ENCODE results near the gene MTG2.

Gene MTG2

DNA sequence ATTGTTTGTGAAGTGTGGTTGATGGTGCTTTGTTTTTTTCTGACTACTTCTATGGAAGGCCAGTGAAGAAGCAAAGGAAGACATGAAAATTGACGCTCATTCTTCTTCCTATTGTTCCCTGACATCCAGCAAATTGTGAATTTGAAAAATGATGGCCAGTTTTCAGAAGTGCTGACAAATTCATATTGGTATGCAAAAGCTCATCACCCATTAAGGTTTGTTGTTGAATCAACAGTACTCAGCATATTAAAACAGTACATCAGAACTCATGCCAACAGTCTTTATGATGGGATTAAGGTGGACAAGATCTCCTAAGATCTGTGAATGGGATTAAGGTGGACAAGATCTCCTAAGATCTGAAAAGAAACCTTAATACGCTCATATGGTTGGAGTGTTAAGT lies 1.0 kb upstream of the MTG2 start:
- in situ Hi-C loops (cut with HindIII; ENCODE audit: low sequenced_read_pairs), result no loop called here

DNA sequence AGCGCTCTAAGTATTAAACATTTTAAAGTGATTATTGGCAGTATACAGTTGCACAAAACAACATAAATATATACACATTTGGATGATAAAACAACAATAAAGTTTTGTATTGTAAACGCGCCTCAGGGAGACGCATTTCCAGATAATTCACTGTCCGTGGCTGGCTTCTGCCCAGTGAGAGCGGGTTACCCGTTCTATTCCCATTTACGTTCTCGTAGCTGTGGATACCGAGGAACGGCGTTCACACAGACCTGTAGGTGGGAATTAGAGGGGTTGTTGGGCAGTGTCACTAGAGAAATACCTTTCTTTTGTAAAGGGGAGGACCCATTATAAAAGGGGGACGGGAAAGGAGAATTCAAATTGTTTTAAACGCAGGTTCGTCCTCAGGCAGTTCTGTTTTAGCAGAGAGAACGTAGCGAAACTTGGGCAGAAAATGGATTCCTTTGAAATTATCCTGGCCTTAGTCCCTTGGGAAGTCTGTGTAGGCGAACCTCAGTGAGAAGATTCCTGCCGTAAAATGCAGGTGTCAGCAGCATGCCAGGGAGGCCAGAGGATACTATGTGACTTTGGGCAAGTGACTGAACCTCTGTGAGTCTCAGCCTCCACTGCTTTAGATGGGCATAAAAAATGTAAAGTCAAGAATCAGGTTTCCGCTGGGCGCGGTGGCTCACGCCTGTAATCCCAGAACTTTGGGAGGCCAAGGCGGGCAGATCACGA lies 756 bp downstream of the MTG2 start:
- in situ Hi-C loops (cut with HindIII; ENCODE audit: low sequenced_read_pairs), result no loop called here

DNA sequence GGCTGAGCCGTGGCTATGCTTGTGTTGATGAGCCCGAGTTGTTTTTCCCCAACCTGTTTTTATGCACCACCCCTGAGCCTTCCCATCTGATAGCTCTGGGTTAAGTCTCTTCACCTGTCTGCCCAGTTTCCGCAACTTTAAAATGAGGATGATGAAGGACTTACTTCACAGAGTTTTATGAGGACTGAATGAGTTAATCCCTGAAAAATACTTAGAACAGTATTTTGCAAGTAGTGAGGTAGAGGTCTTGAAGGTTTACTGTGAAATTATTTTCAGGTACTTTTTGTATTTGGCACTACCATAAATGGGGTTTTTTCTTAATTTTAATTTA lies 3.2 kb downstream of the MTG2 start:
- in situ Hi-C loops (cut with HindIII; ENCODE audit: low sequenced_read_pairs), result no loop called here

DNA sequence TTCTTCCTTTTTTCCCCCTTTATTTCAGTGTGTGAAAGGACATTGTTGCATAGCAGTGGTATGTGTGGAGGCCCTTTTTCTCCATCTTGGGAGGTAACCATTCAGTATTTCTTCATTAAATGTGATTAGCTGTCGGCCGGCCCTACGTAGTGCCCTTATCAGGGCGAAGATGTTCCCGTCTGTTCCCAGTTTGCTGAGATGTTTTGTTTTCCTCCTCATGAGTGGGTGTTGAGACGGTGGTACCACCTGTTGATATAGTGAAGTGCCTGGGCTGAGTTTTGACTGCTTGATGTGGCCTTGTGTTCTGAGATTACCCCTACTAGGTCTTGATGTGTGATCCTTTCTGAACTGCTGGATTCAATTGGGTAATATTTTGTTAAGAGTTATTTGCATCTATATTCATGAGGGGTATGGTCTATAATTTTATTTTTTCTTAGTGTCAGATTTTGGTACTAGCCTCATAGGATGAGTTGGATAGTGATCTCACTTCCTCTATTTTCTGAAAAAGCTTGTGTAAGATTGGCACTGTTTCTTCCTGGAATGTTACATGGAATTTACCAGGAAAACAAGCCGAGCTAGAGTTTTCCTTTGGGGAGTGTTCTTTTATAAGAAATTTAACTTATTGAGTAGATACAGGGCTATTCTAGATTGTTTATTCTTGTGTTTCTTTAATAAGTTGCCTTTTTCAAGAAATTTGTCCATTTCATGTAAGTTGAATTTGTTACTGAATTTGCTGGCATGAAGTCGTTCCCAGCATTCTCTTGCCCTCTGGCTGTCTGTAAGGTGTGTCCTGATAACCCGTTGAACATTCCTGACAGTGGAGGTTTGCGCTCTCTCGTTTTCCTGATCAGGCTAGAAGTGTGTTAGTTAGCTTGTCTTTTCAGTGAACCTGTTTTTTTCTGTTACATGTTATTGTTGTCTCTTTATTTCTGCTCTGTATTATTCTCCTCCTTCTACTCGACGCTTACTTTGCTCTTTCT lies 4.3 kb downstream of the MTG2 start:
- in situ Hi-C loops (cut with HindIII; ENCODE audit: low sequenced_read_pairs), result no loop called here

DNA sequence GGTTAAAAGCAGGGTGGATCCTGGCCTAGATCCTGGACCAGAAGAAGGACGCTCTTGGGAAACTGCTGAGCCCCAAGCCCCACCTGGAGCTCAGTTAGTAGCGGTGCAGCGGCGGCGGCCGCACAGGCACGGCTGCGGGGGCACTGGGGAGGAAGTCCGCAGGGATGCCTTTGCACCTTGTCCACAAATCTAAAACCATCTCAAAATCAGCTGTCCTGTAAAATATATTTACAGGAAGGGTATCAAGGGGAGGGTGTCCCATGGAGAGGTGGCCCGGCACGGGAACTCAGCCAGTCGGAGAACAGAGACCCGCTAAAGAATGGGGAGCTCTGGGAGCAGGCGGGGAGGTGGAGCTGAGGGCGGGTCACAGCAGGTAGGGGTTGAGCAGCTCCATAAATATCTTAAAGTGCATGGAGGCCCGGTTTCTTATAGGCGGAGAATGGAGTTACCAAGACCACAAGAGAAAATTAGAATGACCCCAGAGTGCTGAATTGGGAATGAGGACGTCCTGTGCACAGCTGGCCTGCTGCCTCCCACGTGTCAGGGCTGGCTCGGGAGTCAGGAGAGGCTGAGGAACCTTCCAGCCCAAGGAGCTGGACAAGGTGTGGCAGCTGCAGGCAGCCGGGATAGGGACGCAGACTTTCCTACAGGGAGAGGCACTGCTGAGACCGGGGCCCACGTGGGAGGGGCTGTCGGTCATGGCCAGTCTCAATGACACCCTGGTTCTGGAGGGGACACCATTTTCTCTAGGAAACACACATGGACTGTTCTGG lies 8.0 kb downstream of the MTG2 start:
- in situ Hi-C loops (cut with HindIII; ENCODE audit: low sequenced_read_pairs), result no loop called here

DNA sequence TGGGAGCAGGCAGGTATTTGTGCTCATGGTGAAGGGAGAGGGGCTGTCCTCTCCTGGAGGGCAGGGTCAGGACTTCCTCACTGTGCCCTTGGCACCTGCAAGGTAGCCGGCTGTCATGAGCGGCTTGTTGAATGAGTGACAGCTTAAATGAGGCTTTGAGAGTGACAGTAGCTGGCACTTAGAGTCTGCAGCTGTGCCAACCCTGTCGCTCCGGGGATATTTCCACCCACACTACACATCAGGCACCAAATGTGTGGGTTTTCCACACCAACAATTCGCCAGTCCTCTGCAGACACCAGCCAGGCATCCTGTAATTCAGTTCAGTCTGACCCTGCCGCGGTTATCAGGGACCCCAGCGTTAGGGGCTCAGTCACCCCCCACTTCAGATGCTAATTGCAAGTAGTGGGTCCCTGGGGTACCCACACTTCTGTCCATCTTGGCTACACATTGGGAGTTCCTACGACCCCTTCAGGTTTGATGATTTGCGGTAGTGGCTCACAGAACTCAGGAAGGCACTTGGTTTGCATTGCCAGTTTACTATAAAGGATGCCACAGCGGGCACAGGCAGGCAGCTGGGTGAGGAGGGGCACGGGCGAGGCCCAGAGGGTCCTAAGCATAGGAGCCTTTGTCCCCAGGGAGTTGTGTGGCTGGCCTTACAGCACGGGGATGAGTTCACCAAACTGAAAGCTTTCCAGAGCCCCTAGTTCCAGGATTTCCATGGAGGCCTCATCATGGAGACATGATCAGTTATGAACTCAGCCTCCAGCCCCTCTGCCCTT lies 9.1 kb downstream of the MTG2 start:
- in situ Hi-C loops (cut with HindIII; ENCODE audit: low sequenced_read_pairs), result no loop called here

DNA sequence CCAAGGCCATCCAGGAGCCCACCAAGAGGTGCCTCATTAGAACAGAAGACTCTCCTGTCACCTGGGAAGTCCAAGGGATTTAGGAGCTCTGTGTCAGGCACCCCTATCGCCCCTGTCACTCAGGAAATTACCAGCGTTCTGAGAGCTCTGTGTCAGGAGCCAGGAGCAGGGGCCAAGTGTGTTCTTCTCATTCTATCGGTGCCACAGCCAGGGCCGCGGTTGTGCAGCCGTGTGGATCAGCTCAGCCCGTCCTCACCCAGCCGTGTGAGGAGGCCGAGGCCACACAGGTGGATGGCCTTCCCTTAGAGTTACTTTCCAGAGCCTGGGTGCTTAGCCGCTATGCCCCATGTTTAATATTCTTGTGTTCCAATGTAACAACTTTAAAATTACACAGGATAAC lies 9.8 kb downstream of the MTG2 start:
- in situ Hi-C loops (cut with HindIII; ENCODE audit: low sequenced_read_pairs), result no loop called here

DNA sequence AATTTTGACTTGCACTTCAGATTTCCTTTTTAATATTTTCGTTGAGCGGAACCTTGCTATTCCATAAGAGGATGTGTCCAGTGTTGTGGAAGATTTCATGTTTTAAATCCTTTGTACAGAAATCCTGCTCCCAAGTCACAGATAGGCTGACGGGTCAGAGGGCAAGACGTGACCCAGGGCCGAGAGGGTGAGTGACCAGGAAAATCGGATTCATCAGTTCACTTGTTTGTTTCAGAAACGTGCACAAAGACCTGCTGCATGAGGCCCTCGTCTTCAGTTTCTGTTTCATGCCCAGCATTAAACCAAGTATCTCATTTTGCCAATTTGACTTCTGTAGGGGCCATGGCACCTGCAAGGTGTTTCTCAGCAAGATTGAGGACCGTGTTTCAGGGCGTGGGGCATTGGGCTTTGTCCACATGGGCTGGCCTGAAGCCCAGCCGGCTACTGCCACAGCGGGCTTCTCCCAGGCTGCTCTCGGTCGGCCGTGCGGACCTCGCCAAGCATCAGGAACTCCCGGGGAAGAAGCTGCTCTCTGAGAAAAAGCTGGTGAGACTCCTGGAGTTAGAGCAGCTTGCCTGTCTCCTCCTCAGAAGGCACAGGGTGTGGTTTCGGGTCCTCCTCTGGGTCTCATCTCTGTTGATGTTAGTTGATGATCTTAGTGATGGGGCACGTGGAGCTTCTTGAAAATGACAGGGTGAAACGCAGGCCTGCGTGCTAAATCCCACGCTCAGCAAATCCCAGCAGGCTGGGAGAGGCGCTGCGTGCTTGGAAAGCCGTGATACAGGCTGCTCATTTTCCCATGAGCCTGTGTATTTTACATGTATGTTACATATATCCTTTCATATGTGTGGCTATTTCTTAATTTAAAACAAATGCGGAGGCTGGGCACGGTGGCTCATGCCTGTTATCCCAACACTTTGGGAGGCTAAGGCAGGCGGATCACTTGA lies 10.5 kb downstream of the MTG2 start:
- in situ Hi-C loops (cut with HindIII; ENCODE audit: low sequenced_read_pairs), result no loop called here

DNA sequence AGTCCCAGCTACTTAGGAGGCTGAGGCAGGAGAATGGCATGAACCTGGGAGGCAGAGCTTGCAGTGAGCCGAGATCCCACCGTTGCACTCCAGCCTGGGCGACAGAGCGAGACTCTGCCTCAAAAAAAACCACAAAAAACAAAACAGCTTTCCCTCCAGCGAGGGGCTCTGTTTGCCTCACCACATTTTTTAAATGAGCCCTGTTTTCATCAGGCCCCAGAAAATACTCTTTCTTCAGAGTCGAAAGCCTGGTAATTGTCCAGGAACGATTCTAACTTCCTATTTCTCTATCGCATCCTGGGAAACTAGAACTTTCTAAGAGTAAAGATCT lies 12.2 kb downstream of the MTG2 start:
- in situ Hi-C loops (cut with HindIII; ENCODE audit: low sequenced_read_pairs), result no loop called here

DNA sequence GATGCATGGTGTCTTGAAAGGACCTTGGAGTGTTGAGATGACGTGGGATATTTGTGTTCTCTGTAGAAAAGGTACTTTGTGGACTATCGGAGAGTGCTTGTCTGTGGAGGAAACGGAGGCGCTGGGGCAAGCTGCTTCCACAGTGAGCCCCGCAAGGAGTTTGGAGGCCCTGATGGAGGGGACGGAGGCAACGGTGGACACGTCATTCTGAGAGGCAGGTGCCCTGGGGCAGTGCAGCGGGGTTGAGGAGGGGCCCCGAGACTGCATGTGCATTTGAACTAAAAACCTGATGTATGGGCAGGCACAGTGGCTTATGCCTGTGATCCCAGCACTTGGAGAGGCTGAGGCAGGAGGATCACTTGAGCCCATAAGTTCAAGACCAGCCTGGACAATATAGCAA lies 12.9 kb downstream of the MTG2 start:
- in situ Hi-C loops (cut with HindIII; ENCODE audit: low sequenced_read_pairs), result no loop called here

DNA sequence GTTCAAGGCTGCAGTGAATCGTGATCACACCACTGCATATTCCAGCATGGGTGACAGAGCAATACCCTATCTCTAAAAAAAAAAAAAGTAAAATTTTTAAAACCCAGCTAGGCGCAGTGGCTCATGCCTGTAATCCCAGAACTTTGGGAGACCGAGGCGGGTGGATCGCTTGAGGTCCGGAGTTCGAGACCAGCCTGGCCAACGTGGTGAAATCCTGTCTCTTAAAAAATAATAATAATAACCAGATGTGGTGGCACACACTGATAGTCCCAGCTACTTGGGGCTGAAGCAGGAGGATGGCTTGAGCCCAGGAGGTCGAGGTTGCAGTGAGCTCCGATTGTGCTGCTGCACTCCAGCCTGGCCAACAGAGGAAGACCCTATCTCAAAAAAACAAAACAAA lies 13.5 kb downstream of the MTG2 start:
- in situ Hi-C loops (cut with HindIII; ENCODE audit: low sequenced_read_pairs), result no loop called here

DNA sequence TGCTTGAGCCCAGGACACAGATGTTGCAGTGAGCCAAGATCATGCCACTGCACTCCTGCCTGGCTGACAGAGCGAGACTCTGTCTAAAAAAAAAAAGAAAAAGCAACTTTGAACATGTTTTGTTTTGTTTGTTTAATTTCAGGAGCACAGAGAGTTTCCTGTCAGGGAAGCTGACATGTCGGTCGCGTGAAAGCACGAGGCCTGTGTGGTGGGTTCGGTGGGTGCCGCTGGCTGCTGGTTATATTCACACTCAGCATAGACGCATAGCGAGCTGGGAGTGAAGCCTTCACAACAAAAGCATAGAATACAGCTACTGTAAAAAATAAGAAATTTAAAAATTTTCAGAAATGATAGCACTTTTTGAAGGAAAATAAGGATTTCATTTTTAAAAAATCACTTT lies 14.5 kb downstream of the MTG2 start:
- in situ Hi-C loops (cut with HindIII; ENCODE audit: low sequenced_read_pairs), result no loop called here

DNA sequence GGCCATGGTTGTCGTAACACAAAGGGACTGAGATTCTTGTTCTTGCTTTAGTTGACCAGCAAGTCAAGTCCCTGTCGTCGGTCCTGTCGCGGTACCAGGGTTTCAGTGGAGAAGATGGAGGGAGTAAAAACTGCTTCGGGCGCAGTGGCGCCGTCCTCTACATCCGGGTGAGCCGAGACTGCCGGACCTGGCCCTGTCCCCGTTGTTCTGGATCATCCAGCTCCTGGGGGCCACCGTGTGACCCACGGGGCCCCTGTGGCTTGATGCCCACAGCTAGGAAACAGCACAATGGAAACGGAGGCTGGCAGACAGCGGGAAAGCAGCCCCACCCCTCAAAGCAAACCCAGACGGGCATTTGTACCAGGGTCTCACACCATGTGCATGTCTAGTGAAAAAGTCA lies 15.0 kb downstream of the MTG2 start:
- in situ Hi-C loops (cut with HindIII; ENCODE audit: low sequenced_read_pairs), result no loop called here

DNA sequence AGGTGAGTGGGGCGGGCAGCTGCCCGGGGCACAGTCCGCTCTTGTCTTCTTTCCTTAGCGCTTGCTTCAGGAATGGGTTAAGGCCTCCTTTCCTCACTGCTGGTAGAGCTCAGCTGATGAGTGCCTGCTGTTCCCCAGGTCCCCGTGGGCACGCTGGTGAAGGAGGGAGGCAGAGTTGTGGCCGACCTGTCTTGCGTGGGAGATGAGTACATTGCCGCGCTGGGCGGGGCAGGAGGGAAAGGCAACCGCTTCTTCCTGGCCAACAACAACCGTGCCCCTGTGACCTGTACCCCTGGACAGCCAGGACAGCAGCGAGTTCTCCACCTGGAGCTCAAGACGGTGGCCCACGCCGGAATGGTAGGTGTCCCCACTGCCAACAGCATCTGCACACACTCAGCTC lies 15.7 kb downstream of the MTG2 start:
- in situ Hi-C loops (cut with HindIII; ENCODE audit: low sequenced_read_pairs), result no loop called here

DNA sequence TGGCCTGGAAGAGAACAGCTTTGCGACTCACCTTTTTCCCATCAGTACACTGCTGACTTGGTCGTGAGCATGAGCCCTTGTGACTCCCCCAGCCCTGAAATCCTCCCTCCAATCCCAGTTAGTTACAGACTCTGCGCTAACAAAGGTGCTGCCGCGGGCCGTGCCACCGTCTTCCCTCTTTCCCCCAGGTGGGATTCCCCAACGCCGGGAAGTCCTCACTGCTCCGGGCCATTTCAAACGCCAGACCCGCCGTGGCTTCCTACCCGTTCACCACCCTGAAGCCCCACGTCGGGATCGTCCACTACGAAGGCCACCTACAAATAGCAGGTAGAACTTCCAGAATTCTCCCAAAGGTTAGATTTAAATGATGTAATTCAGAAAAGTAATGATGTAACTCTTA lies 16.1 kb downstream of the MTG2 start:
- in situ Hi-C loops (cut with HindIII; ENCODE audit: low sequenced_read_pairs), result no loop called here

DNA sequence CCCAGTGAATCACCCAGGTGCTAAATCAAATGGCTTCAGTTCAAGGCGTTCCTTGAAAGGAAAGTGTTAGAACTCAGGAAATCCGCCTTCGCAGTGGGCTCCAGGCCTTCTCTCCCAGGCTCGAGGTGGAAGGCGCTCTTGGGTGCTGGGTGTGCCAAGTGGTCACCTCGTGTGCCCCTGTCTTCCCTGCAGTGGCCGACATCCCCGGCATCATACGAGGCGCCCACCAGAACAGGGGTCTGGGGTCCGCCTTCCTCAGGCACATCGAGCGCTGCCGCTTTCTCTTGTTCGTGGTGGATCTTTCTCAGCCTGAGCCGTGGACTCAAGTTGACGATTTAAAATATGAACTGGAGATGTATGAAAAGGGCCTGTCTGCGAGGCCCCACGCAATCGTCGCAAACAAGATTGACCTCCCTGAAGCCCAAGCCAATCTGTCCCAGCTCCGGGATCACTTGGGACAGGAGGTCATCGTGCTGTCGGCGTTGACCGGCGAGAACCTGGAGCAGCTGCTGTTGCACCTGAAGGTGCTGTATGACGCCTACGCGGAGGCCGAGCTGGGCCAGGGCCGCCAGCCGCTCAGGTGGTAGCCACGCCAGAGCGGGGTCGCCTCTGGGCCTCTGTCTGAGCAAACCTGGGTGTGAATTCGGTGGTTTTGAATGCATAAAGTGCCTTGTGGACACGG lies 17.8 kb downstream of the MTG2 start:
- in situ Hi-C loops (cut with HindIII; ENCODE audit: low sequenced_read_pairs), result no loop called here

DNA sequence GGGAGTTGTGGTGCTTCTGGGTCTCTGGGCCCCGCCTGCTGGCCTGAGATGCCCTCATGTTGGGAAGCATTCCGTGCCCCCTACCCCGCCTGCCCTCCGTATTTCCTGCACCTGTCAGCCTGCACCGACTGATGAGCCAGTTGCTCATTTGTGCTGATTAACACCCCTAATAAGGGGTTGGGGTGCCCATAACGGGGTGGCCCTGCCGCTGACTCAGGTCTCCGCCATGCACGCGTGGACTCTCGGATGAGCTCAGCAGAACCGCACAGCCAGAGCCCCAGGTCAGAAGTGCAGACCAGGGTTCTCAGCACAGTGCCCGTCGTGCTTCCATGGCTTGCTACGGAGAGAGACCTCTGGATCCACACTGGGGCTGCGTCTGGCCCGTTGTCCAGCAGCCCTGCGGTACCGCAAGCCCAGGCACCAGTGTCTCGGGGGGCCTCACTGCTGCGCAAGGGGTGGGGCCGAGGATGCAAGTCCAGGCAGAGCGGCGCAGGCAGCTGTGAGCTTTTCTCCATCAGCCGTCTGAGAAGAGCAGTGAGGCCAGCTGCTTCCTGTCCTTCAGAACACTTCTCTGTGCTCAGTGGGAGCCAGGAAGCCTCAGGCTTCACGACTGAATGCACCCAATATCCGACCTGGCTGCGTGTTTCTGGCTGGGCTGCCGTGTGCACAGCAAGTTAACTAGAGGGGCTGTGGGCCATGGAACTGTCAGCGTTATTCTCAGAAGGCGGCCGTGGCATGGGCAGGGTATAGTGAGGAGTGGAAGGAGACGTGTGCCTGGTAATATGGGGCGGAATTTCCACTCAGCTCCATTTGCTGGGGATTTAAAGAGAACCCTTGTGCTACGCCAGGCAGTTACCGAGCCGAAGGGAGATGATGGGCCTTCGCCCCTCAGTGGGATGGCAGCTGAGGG lies 18.6 kb downstream of the MTG2 start:
- in situ Hi-C loops (cut with HindIII; ENCODE audit: low sequenced_read_pairs), result no loop called here

DNA sequence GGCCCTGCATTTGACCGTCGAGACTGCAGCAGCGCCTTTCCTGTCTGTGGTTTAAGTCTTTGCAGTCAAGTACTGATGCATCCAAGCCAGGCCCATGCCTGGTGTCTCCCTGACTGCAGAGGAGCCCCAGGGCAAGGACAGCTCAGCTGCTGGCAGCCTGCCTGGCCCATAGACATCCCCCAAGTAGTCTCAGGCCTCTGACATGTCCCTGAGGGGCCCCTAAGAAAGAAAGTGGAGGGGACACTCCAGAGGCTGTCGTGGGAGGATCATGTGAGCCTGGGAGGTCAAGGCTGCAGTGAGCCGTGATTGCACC lies 19.2 kb downstream of the MTG2 start:
- in situ Hi-C loops (cut with HindIII; ENCODE audit: low sequenced_read_pairs), result no loop called here
